Common myeloid progenitor, CD34-positive (primary cell): ENCODE measurements around the gene FUCA2.

Source experiments
- CTCF ChIA-PET: fragments of 350-600 bp; sonication (Branson Sonifier 250); formaldehyde crosslinking; loops from one replicate; lab custom pipeline; 2021; ENCODE audit warnings: antibody characterized with exemption; lab: Charles Lee
- POLR2A ChIA-PET: fragments of 350-600 bp; sonication (Branson Sonifier 250); formaldehyde crosslinking; loops from one replicate; lab custom pipeline; 2021; ENCODE audit warnings: antibody characterized with exemption; lab: Charles Lee
- DNase-seq, 3 donors: peaks; one replicate each; pipeline versions ENCODE4 v3.0.0 to v3.0.0-alpha.2; 2013
- H3K27ac ChIP-seq, 2 experiments: 1 replicate in 1 of 2; 2 replicates in 1 of 2; pipeline ENCODE4 v1.7.0; 2013; ENCODE audit warnings: inconsistent platforms in 2 of 2, low read length in 2 of 2, mild to moderate bottlenecking in 2 of 2, low read depth in 1 of 2, moderate library complexity in 1 of 2; ENCODE audit not compliant: severe bottlenecking in 2 of 2, insufficient read depth in 1 of 2, poor library complexity in 1 of 2
- H3K27me3 ChIP-seq, 5 experiments: replicated peaks in 2 of 5; 1 replicate in 3 of 5; 2 replicates in 2 of 5; pipeline versions ENCODE4 v1.6.1 to v1.7.0; 2013; ENCODE audit warnings: low read length in 4 of 5, mild to moderate bottlenecking in 2 of 5, moderate library complexity in 2 of 5, inconsistent platforms in 1 of 5; ENCODE audit not compliant: insufficient read depth in 5 of 5, control insufficient read depth in 4 of 5
- H3K36me3 ChIP-seq, 4 experiments: 1 replicate in 2 of 4; 2 replicates in 2 of 4; pipeline versions ENCODE4 v1.6.1 to v1.7.0; 2013; ENCODE audit warnings: low read length in 3 of 4, control low read depth in 1 of 4, mild to moderate bottlenecking in 1 of 4; ENCODE audit not compliant: control insufficient read depth in 4 of 4, insufficient read depth in 4 of 4
- H3K4me1 ChIP-seq, 4 experiments: 1 replicate in 3 of 4; 2 replicates in 1 of 4; pipeline versions ENCODE4 v1.6.1 to v1.7.1; 2013; ENCODE audit warnings: low read length in 3 of 4, mild to moderate bottlenecking in 3 of 4, control low read depth in 1 of 4, inconsistent platforms in 1 of 4, moderate library complexity in 1 of 4; ENCODE audit not compliant: control insufficient read depth in 4 of 4, insufficient read depth in 4 of 4; ENCODE audit errors: control extremely low read depth in 1 of 4
- H3K4me3 ChIP-seq, 7 experiments: 1 replicate in 4 of 7; 2 replicates in 3 of 7; pipeline versions ENCODE4 v1.5.1 to v1.7.0; 2013; ENCODE audit warnings: mild to moderate bottlenecking in 7 of 7, low read length in 6 of 7, moderate library complexity in 6 of 7, inconsistent platforms in 2 of 7, low read depth in 2 of 7, control low read depth in 1 of 7; ENCODE audit not compliant: insufficient read depth in 4 of 7, control insufficient read depth in 1 of 7; ENCODE audit errors: extremely low read depth in 1 of 7
- H3K9me3 ChIP-seq, 5 experiments: 1 replicate in 4 of 5; 2 replicates in 1 of 5; pipeline versions ENCODE4 v1.6.1 to v1.7.1; 2013; ENCODE audit warnings: low read length in 4 of 5, mild to moderate bottlenecking in 2 of 5, inconsistent platforms in 1 of 5, low read depth in 1 of 5, moderate library complexity in 1 of 5; ENCODE audit not compliant: control insufficient read depth in 4 of 5, insufficient read depth in 2 of 5; ENCODE audit errors: control extremely low read depth in 1 of 5
- WGBS: methylation state at CpG from one replicate; pipeline ENCODE4 v1.1.5; 2013; ENCODE audit not compliant: insufficient coverage; 5-methylcytosine and 5-hydroxymethylcytosine counted together

The FUCA2 gene

GRCh38 chr6:143527677-143528076, 16.2 kb upstream of the FUCA2 start:
- no peak overlapping the region for H3K4me3 ChIP-seq
- H3K27me3 ChIP-seq = no peaks in the 10 kb centered on the region
- DNase-seq = no peak
- ChIA-PET CTCF (interaction anchor here (2.2 kb wide), 1 partner anchor 8 kb away, joined by 6 read pairs; no protein-coding TSS in a partner anchor), POLR2A (no interaction called here)
- H3K27ac ChIP-seq = no peak overlapping the region
- WGBS = 89% methylated on average over 1 of the region's 1 CpG
- peaks cover 7 to 18% (median 11%) of the 10 kb centered on the region in 4 experiments for H3K4me1 ChIP-seq
- no peaks in the 10 kb centered on the region for H3K36me3 ChIP-seq
- peaks cover 0 to 4% (median 0%) of the 10 kb centered on the region in 5 experiments for H3K9me3 ChIP-seq

DNA sequence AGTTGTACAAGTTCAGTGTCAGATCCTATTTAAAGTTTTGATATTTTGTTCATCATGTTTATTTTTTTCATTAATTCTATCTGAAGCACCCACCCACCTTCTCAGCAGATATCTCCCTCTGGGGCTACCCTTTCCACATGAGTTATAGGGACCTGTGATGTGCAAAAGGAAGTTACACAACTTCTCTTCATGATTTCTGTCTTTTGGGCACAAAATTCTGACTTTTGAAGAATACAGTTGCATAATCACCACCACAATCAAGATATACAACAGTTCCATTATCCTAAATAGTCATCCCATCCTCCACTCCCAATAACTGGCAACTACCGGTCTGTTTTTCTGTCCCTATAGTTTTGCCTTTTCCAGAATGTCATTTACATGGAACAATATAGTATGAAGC, 13.8 kb upstream of the FUCA2 start:
- DNase-seq = no peak
- no CpG with 5 or more reads among the region's 1 CpG for WGBS
- ChIA-PET CTCF (interaction anchor here (1.1 kb wide), 1 partner anchor 12 kb away, joined by 4 read pairs; no protein-coding TSS in a partner anchor), POLR2A (no interaction called here)
- Histone ChIP-seq H3K4me3 (no peak overlapping the region), H3K4me1 (peaks cover 7 to 18% (median 11%) of the 10 kb centered on the region in 4 experiments), H3K27ac (no peak overlapping the region), H3K36me3 (no peaks in the 10 kb centered on the region), H3K9me3 (peaks cover 0 to 4% (median 0%) of the 10 kb centered on the region in 5 experiments), H3K27me3 (no peaks in the 10 kb centered on the region)

DNA sequence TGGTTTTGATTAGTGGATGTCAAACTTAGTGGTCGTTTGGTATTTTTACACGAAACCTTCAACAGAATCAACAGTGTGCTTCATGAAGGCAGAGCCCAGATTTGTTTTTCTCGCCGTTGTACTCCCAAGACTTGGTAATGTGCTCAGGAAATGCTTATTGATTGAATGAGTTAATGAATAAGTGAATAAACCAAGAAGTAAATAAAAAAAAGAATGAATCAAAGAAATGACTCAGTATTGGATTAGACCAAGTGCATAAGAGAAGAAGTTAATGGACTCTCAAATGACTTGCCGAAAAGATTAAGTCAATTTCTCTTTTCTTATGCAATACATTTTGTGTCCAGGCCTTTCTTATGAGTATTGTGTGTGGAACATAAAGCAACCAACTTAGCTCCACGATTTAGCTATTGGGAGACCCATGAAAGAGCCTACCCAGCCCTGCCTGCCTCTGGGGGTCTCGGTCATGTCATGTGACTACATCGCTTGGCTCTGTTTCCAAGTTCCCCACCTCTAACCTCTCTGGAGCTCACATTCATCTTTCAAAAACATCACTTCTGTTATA, 10.6 kb upstream of the FUCA2 start:
- no peak for DNase-seq
- Histone ChIP-seq H3K27ac (no peak overlapping the region), H3K27me3 (no peaks in the 10 kb centered on the region), H3K36me3 (no peaks in the 10 kb centered on the region), H3K4me1 (peaks cover 0 to 6% (median 0%) of the 10 kb centered on the region in 4 experiments), H3K4me3 (no peak overlapping the region), H3K9me3 (peaks cover 0 to 4% (median 0%) of the 10 kb centered on the region in 5 experiments)
- CTCF ChIA-PET = interaction anchor here (0.8 to 1.1 kb wide), 2 partner anchors 9 to 17 kb away, joined by 3 read pairs; no protein-coding TSS in a partner anchor
- 99% methylated on average over 7 of the region's 8 CpGs for WGBS
- POLR2A ChIA-PET = no interaction called here

DNA sequence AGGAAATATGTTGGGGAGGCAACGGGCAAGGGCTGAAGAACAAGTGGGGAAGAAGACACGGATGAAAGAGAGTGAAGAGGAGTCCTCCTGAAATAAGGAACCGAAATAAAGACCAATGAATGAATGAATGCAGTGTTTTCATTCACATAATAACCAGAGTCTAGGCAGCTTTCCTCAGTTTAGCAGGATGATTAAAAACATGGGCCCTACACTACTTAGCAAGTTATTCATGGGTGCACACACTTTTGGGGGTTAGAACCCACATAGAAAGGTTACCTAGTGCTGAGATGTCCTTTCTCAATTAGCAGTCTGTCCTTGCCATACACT, 5.9 kb upstream of the FUCA2 start:
- no peak for DNase-seq
- CTCF ChIA-PET = no interaction called here
- POLR2A ChIA-PET = no interaction called here
- H3K4me3 ChIP-seq = no peak overlapping the region
- peaks cover 0 to 7% (median 0%) of the 10 kb centered on the region in 4 experiments for H3K4me1 ChIP-seq
- H3K27ac ChIP-seq = no peak overlapping the region
- peaks cover 0 to 3% (median 0%) of the 10 kb centered on the region in 5 experiments for H3K9me3 ChIP-seq
- no peaks in the 10 kb centered on the region for H3K36me3 ChIP-seq
- no peaks in the 10 kb centered on the region for H3K27me3 ChIP-seq
- WGBS = 76% methylated on average over 2 of the region's 3 CpGs

DNA sequence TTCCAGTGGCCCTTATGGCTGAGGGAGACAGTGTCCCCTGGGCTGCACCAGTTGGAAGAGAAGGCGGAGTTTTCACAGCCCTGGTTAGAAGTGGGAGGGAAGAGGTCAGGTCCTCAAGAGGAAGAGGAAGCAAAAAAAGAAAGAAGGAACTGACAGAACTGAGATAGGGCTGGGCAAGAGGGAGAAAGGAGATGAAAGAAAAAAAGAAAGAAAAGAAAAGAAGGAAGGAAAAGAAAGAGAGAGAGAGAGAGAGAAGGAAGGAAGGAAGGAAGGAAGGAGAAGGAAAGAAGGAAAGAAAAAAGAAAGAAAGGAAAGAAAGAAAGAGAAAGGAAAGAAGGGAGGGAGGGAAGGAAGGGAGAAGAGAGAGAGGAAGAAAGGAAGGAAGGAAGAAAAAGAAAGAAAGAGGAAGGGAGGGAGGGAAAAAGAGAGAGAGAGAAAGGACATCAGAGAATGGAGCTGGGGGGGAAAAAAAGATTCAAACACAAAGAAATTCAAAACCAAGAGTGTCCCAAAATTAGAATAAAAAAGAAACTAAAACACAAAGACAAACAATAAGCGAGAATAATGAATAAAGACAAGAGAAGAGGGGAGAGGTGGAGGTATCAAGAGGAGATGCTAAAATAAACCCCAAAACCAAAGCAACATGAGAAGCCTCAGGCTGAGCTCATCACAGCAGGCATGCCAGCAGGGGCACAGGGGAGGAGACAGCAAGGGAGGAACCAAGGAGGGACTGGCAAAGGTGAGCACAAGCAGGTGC, 5.3 kb upstream of the FUCA2 start:
- no peak overlapping the region for H3K4me3 ChIP-seq
- no peak overlapping the region for H3K27ac ChIP-seq
- H3K27me3 ChIP-seq = no peaks in the 10 kb centered on the region
- peaks cover 0 to 3% (median 0%) of the 10 kb centered on the region in 5 experiments for H3K9me3 ChIP-seq
- POLR2A ChIA-PET = no interaction called here
- H3K36me3 ChIP-seq = no peaks in the 10 kb centered on the region
- CTCF ChIA-PET = no interaction called here
- H3K4me1 ChIP-seq = peaks cover 0 to 8% (median under 1%) of the 10 kb centered on the region in 4 experiments
- WGBS = 89% methylated on average over 1 of the region's 2 CpGs
- no peak for DNase-seq

DNA sequence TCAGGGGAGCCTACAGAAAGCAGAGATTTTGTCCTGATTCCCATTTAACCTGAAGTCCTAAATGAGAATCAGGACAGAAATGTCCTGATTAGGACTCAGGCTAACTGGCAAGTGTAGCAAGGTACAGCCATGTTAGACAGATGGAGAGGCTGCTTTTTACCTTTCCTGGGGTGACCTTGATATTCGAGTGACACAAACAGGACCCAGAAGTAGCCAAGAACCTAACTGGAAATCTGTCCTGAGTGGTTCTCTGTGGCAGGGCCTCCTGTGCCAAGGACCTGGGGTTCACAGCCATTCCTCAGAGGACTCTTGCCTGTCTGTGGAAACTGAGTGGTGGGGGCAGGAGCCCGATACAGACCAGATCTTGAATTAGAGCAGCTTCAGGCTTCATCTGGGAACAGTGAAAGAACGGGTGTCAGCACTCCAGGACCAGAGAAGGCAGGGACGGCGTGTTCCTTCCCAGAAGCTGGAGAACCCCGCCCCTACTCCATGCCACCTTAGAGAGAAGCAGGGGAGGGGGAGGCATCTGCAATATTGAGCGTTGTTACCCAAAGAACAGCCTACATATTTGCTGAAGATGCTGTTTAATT, 4.3 kb upstream of the FUCA2 start:
- POLR2A ChIA-PET = no interaction called here
- DNase-seq = no peak
- CTCF ChIA-PET = no interaction called here
- Histone ChIP-seq H3K4me3 (no peak overlapping the region), H3K27ac (no peak overlapping the region), H3K36me3 (no peaks in the 10 kb centered on the region), H3K27me3 (no peaks in the 10 kb centered on the region), H3K9me3 (peaks cover 0 to 3% (median 0%) of the 10 kb centered on the region in 5 experiments), H3K4me1 (peaks cover 0 to 18% (median 10%) of the 10 kb centered on the region in 4 experiments)
- WGBS = 98% methylated on average over 6 of the region's 7 CpGs
